Heart right ventricle (tissue), 16 donors: ENCODE results near the gene P3H2. TPM values are rescaled to one million over a fixed set of nuclear protein-coding genes. Genes with fewer than 3 reads are reported as not detected.
"Not testable (repeated sequence)": the region's sequence is repeated elsewhere in the genome, so short reads cannot be mapped to it uniquely, and the experiment has no call there.

Source experiments
- ATAC-seq, 8 donors: fragments of 200-7000 bp; cut with Tn5 transposase; one replicate each; pipeline ENCODE4 v1.9.1; 2020; ENCODE audit warnings: mild to moderate bottlenecking in 8 of 8, moderate library complexity in 8 of 8, moderate number of reproducible peaks in 1 of 8
- DNase-seq, 2 donors: peaks; one replicate each; pipeline ENCODE4 v3.0.0-alpha.2; 2020
- H3K27ac ChIP-seq, 10 donors: fragments of 200-600 bp; sonication (generic) in 2 of 10; one replicate each; pipeline versions ENCODE4 v1.5.0 to v1.8.0; 2020 to 2022; ENCODE audit warnings: mild to moderate bottlenecking in 3 of 10
- H3K27me3 ChIP-seq, 7 donors: fragments of 200-600 bp; one replicate each; pipeline ENCODE4 v1.8.0; 2021 to 2022; ENCODE audit warnings: mild to moderate bottlenecking in 2 of 7
- H3K36me3 ChIP-seq, 9 donors: fragments of 200-600 bp; sonication (generic) in 1 of 9; one replicate each; pipeline versions ENCODE4 v1.5.0 to v1.8.0; 2020 to 2022; ENCODE audit warnings: mild to moderate bottlenecking in 2 of 9
- H3K4me1 ChIP-seq, 9 donors: fragments of 200-600 bp; sonication (generic) in 1 of 9; one replicate each; pipeline versions ENCODE4 v1.5.0 to v1.8.0; 2020 to 2022; ENCODE audit warnings: mild to moderate bottlenecking in 4 of 9
- H3K4me3 ChIP-seq, 10 donors: fragments of 200-600 bp; sonication (generic) in 2 of 10; one replicate each; pipeline versions ENCODE4 v1.5.0 to v1.8.0; 2020 to 2022; ENCODE audit warnings: mild to moderate bottlenecking in 7 of 10, moderate library complexity in 2 of 10
- H3K9me3 ChIP-seq, 11 donors: fragments of 200-600 bp in 10 of 11; sonication (generic) in 2 of 11; one replicate each; pipeline versions ENCODE4 v1.5.0 to v1.8.0; 2013 to 2022; ENCODE audit warnings: mild to moderate bottlenecking in 2 of 11, control low read depth in 1 of 11, moderate library complexity in 1 of 11
- CTCF ChIP-seq, 9 donors: fragments of 200-600 bp; sonication (generic) in 2 of 9; IDR thresholded peaks; one replicate each; pipeline versions ENCODE4 v1.5.0 to v1.8.0; 2021 to 2022; ENCODE audit warnings: antibody characterized with exemption in 9 of 9, mild to moderate bottlenecking in 5 of 9, moderate library complexity in 1 of 9
- WGBS, 2 donors: extraction: QIAGEN DNeasy Blood & Tissue Kit; methylation state at CpG; one replicate each; pipeline ENCODE4 v1.1.7; 2013; ENCODE audit warnings: inconsistent platforms in 1 of 2; 5-methylcytosine and 5-hydroxymethylcytosine counted together
- intact Hi-C, 10 donors: fragments of 100-400 bp; cut with DNase I; formaldehyde crosslinking; loops; one replicate each; pipeline versions ENCODE4 v1.11.1 to v1.14.2; 2022
- polyA plus RNA-seq, 2 donors: library from polyadenylated mRNA; stranded (reverse); fragments of 200-250 nt; gene quantifications; one replicate each; pipeline ENCODE4 v1.2.3, GENCODE V29; 2013
- total RNA-seq, 10 donors: library from RNA; stranded (reverse); fragmentation: NEBNext Ultra II Directional in 3 of 10; extraction: Animal tissue kit (Norgen Biotek cat#: 25700) in 3 of 10; gene quantifications; one replicate each; pipeline versions ENCODE4 v1.2.1 to v1.2.4, GENCODE V29; 2021 to 2023
- donor health status: Arrhythmogenic right ventricular cardiomyopathy.
- donor health status: ischemic (EF 13 %, LVEDD 7.1; RV severe dilation, severe dysfunction).
- donor health status: healthy with polysubstance abuse.
- donor health status: DM: no; HTN: yes; CAD: no.
- donor health status: DM: no; HTN: no; CAD: no.
- donor health status: ischemic (EF 25% LVEDD 6.9; RV normal size, moderate dysfunction).
- donor health status: ischemic (EF 25% LVEDD 5.7; RV mildly dilated, moderate dysfunction).
- donor health status: healthy.
- donor health status: DM: yes; HTN: yes; CAD: no.
- donor health status: Ischemic cardiomyopathy.
- donor health status: ischemic (EF 35%, LVEDD 5.7; RV mildly dilated, moderate dysfunction).
- donor health status: nonischemic (EF 11% LVEDD 7.7; RV severe dilation, severe dysfunction).
- donor health status: DM: yes; HTN: yes; CAD: no.
- donor health status: PGD.
- donor health status: ischemic (EF 29% LVEDD 5.4; RV normal size, mild dysfunction).
- donor health status: nonischemic (EF 23%, LVEDD 6.1; RV moderate dilation, normal function).

P3H2 gene
- total and polyA plus RNA-seq, 12 donors: 0.49 to 28.8 (median 3.5) TPM

GRCh38 chr3:190158261-190158660 lies 37.6 kb upstream of the P3H2 start:
- WGBS, 2 donors: 60 to 61% methylated on average over 2 of the region's 2 CpGs
- Histone ChIP-seq H3K27ac (no peak overlapping the region), H3K4me1 (no peaks in the 10 kb centered on the region), H3K9me3 (peaks cover 0 to 4% (median 0%) of the 10 kb centered on the region in 11 donors), H3K27me3 (peaks cover 0 to 4% (median 0%) of the 10 kb centered on the region in 7 donors), H3K4me3 (no peak overlapping the region), H3K36me3 (no peaks in the 10 kb centered on the region)
- ATAC-seq: no peak
- DNase-seq: no peak
- TF ChIP-seq CTCF (IDR thresholded peaks at IDR 0.05): no peak
- intact Hi-C loops: no loop called here

GRCh38 chr3:190155752-190156151 lies 35.1 kb upstream of the P3H2 start:
- Histone ChIP-seq H3K27me3 (peaks cover 0 to 4% (median 0%) of the 10 kb centered on the region in 7 donors), H3K9me3 (no peaks in the 10 kb centered on the region), H3K27ac (no peak overlapping the region), H3K36me3 (no peaks in the 10 kb centered on the region), H3K4me3 (no peak overlapping the region), H3K4me1 (no peaks in the 10 kb centered on the region)
- DNase-seq: no peak
- whole genome bisulfite sequencing, 2 donors: 59 to 86% methylated on average over 4 of the region's 4 CpGs
- intact Hi-C loops: no loop called here
- no peak for TF ChIP-seq CTCF (IDR thresholded peaks at IDR 0.05)
- no peak for ATAC-seq

- Histone ChIP-seq H3K4me3 (no peak overlapping the region), H3K9me3 (no peaks in the 10 kb centered on the region), H3K4me1 (no peaks in the 10 kb centered on the region), H3K27ac (no peak overlapping the region), H3K36me3 (no peaks in the 10 kb centered on the region), H3K27me3 (no peaks in the 10 kb centered on the region)
- intact Hi-C loops: no loop called here
- no peak for TF ChIP-seq CTCF (IDR thresholded peaks at IDR 0.05)
- ATAC-seq (no peak), DNase-seq (no peak)
- WGBS, 2 donors: 53 to 54% methylated on average over 3 of the region's 3 CpGs
Observed at GRCh38 chr3:190150681-190151080, 30.0 kb upstream of the P3H2 start.

- ATAC-seq, H3K27ac ChIP-seq, H3K4me1 ChIP-seq, H3K4me3 ChIP-seq, H3K27me3 ChIP-seq, H3K9me3 ChIP-seq, H3K36me3 ChIP-seq, intact Hi-C loops, DNase-seq: not testable (repeated sequence)
- WGBS, 2 donors: 76 to 79% methylated on average over 6 of the region's 6 CpGs
Observed at GRCh38 chr3:190149830-190150619, 29.3 kb upstream of the P3H2 start.

- 85 to 87% methylated on average over 7 of the region's 7 CpGs for WGBS, 2 donors
- H3K27me3 ChIP-seq, ATAC-seq, H3K27ac ChIP-seq, DNase-seq, H3K36me3 ChIP-seq, H3K4me3 ChIP-seq, intact Hi-C loops, H3K4me1 ChIP-seq, H3K9me3 ChIP-seq: not testable (repeated sequence)
Observed at GRCh38 chr3:190144793-190145192, 24.1 kb upstream of the P3H2 start.
